ENCODE data around the gene L1TD1.
"Not testable (repeated sequence)": the region's sequence is repeated elsewhere in the genome, so short reads cannot be mapped to it uniquely, and the experiment has no call there.

Gene L1TD1

GRCh38 chr1:62235576-62235975, 40.9 kb downstream of the L1TD1 start:
- no peak overlapping the region for H3K4me3 ChIP-seq (ENCODE audit: low read depth, low read length)
- TF ChIP-seq POLR2A (IDR thresholded peaks at IDR 0.05; ENCODE audit: extremely low read depth, insufficient read length) (no peak), MYC (IDR thresholded peaks at IDR 0.05; ENCODE audit: low read depth, low read length) (no peak)
- TF ChIP-seq, protein P1, sequence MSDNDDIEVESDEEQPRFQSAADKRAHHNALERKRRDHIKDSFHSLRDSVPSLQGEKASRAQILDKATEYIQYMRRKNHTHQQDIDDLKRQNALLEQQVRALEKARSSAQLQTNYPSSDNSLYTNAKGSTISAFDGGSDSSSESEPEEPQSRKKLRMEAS (IDR thresholded peaks at IDR 0.05; ENCODE audit: low read depth, low read length) = no peak
- TF ChIP-seq, protein P2, sequence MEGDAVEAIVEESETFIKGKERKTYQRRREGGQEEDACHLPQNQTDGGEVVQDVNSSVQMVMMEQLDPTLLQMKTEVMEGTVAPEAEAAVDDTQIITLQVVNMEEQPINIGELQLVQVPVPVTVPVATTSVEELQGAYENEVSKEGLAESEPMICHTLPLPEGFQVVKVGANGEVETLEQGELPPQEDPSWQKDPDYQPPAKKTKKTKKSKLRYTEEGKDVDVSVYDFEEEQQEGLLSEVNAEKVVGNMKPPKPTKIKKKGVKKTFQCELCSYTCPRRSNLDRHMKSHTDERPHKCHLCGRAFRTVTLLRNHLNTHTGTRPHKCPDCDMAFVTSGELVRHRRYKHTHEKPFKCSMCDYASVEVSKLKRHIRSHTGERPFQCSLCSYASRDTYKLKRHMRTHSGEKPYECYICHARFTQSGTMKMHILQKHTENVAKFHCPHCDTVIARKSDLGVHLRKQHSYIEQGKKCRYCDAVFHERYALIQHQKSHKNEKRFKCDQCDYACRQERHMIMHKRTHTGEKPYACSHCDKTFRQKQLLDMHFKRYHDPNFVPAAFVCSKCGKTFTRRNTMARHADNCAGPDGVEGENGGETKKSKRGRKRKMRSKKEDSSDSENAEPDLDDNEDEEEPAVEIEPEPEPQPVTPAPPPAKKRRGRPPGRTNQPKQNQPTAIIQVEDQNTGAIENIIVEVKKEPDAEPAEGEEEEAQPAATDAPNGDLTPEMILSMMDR (IDR thresholded peaks at IDR 0.05; ENCODE audit: low read depth, low read length) = no peak
- DNase-seq (ENCODE audit: low read depth) = no peak

GRCh38 chr1:62237361-62237760, 42.7 kb downstream of the L1TD1 start:
- H3K4me3 ChIP-seq (ENCODE audit: low read depth, low read length) = no peak overlapping the region
- no peak for TF ChIP-seq POLR2A (IDR thresholded peaks at IDR 0.05; ENCODE audit: extremely low read depth, insufficient read length)
- TF ChIP-seq, protein P1 (IDR thresholded peaks at IDR 0.05; ENCODE audit: low read depth, low read length) = no peak
- TF ChIP-seq MYC (IDR thresholded peaks at IDR 0.05; ENCODE audit: low read depth, low read length) = no peak
- TF ChIP-seq, protein P2 (IDR thresholded peaks at IDR 0.05; ENCODE audit: low read depth, low read length) = no peak
- no peak for DNase-seq (ENCODE audit: low read depth)

- DNase-seq (ENCODE audit: low read depth) = no peak
- TF ChIP-seq POLR2A (IDR thresholded peaks at IDR 0.05; ENCODE audit: extremely low read depth, insufficient read length) (no peak), MYC (IDR thresholded peaks at IDR 0.05; ENCODE audit: low read depth, low read length) (no peak)
- TF ChIP-seq, protein P1 (IDR thresholded peaks at IDR 0.05; ENCODE audit: low read depth, low read length) = no peak
- TF ChIP-seq, protein P2 (IDR thresholded peaks at IDR 0.05; ENCODE audit: low read depth, low read length) = no peak
- no peak overlapping the region for H3K4me3 ChIP-seq (ENCODE audit: low read depth, low read length)
Measured at GRCh38 chr1:62237950-62238374, 43.3 kb downstream of the L1TD1 start.

DNA sequence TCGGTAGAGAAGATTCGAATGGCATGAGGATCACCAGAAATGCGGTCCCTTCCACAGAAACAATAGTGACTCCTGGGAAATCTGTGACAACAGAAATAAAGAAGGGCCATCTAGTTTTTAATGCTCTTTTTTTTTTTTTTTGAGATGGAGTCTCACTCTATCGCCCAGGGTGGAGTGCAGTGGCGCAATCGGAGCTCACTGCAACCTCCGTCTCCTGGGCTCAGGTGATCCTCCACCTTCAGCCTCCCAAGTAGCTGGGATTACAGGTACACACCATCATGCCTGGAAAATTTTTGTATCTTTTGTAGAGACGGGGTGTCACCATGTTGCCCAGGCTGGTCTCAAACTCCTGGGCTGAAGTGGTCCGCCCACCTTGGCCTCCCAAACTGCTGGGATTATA, 43.9 kb downstream of the L1TD1 start:
- no peak for DNase-seq (ENCODE audit: low read depth)
- no peak for TF ChIP-seq MYC (IDR thresholded peaks at IDR 0.05; ENCODE audit: low read depth, low read length)
- TF ChIP-seq, protein P1 (IDR thresholded peaks at IDR 0.05; ENCODE audit: low read depth, low read length) = no peak
- no peak overlapping the region for H3K4me3 ChIP-seq (ENCODE audit: low read depth, low read length)

- not testable (repeated sequence) for DNase-seq (ENCODE audit: low read depth); H3K4me3 ChIP-seq (ENCODE audit: low read depth, low read length)
Measured at GRCh38 chr1:62239652-62240403, 45.2 kb downstream of the L1TD1 start.

- no peak overlapping the region for H3K4me3 ChIP-seq (ENCODE audit: low read depth, low read length)
- TF ChIP-seq MYC (IDR thresholded peaks at IDR 0.05; ENCODE audit: low read depth, low read length) (no peak), POLR2A (IDR thresholded peaks at IDR 0.05; ENCODE audit: extremely low read depth, insufficient read length) (no peak)
- TF ChIP-seq, protein P2 (IDR thresholded peaks at IDR 0.05; ENCODE audit: low read depth, low read length) = no peak
- TF ChIP-seq, protein P1 (IDR thresholded peaks at IDR 0.05; ENCODE audit: low read depth, low read length) = no peak
- DNase-seq (ENCODE audit: low read depth) = no peak
Measured at GRCh38 chr1:62240651-62241370, 46.2 kb downstream of the L1TD1 start.

Data from NB4 (cell line).